HEK293T (cell line): ENCODE data around the gene SH3GL3.

Source experiments
- CTCF ChIA-PET: fragments of 350-600 bp; formaldehyde crosslinking; extraction: SDS; loops from one replicate; lab custom pipeline; 2021; ENCODE audit warnings: antibody characterized with exemption, inconsistent platforms; lab: Yijun Ruan, JAX
- POLR2A ChIA-PET: fragments of 350-600 bp; formaldehyde crosslinking; extraction: SDS; loops from one replicate; lab custom pipeline; 2020; ENCODE audit warnings: antibody characterized with exemption, inconsistent platforms; lab: Yijun Ruan, JAX
- DNase-seq: peaks from one replicate; pipeline ENCODE4 v3.0.0; 2012; ENCODE audit warnings: mixed read lengths; ENCODE audit errors: extremely low spot score
- ARNT ChIP-seq: fragments of 450-650 bp; IDR thresholded peaks from 2 replicates; pipeline ENCODE4 v1.6.1; 2017; ENCODE audit warnings: mild to moderate bottlenecking
- BHLHE40 ChIP-seq: fragments of 450-650 bp; IDR thresholded peaks from 2 replicates; pipeline ENCODE4 v1.6.1; 2016; ENCODE audit warnings: mild to moderate bottlenecking, moderate library complexity, borderline replicate concordance
- CTBP1 ChIP-seq: fragments of 450-650 bp; IDR thresholded peaks from 2 replicates; pipeline ENCODE4 v1.6.1; 2016; ENCODE audit warnings: borderline replicate concordance
- ELF4 ChIP-seq: fragments of 450-650 bp; IDR thresholded peaks from 2 replicates; pipeline ENCODE4 v1.6.1; 2017; ENCODE audit warnings: antibody characterized with exemption
- FOXA1 ChIP-seq: fragments of 450-650 bp; IDR thresholded peaks from 2 replicates; pipeline ENCODE4 v1.6.1; 2016; ENCODE audit warnings: mild to moderate bottlenecking
- FOXK2 ChIP-seq: fragments of 450-650 bp; IDR thresholded peaks from 2 replicates; pipeline ENCODE4 v1.6.1; 2016; ENCODE audit warnings: mild to moderate bottlenecking
- FOXM1 ChIP-seq: fragments of 450-650 bp; IDR thresholded peaks from 2 replicates; pipeline ENCODE4 v1.6.1; 2017; ENCODE audit warnings: mild to moderate bottlenecking, borderline replicate concordance
- HDGF ChIP-seq: fragments of 450-650 bp; IDR thresholded peaks from 2 replicates; pipeline ENCODE4 v1.6.1; 2017; ENCODE audit warnings: antibody characterized with exemption, borderline replicate concordance
- L3MBTL2 ChIP-seq: fragments of 450-650 bp; conservative IDR thresholded peaks from 2 replicates; pipeline ENCODE4 v1.6.1; 2016; ENCODE audit warnings: mild to moderate bottlenecking
- LEF1 ChIP-seq: fragments of 450-650 bp; IDR thresholded peaks from 2 replicates; pipeline ENCODE4 v1.6.1; 2017; ENCODE audit warnings: mild to moderate bottlenecking, borderline replicate concordance
- NFRKB ChIP-seq: fragments of 450-650 bp; IDR thresholded peaks from 2 replicates; pipeline ENCODE4 v1.6.1; 2016; ENCODE audit warnings: mild to moderate bottlenecking, moderate library complexity
- SP1 ChIP-seq: fragments of 450-650 bp; IDR thresholded peaks from 2 replicates; pipeline ENCODE4 v1.6.1; 2017
- SUZ12 ChIP-seq: fragments of 450-650 bp; IDR thresholded peaks from 2 replicates; pipeline ENCODE4 v1.6.1; 2016; ENCODE audit warnings: mild to moderate bottlenecking
- TARDBP ChIP-seq: fragments of 450-650 bp; IDR thresholded peaks from 2 replicates; pipeline ENCODE4 v1.6.1; 2016
- ZNF384 ChIP-seq: fragments of 450-650 bp; IDR thresholded peaks from 2 replicates; pipeline ENCODE4 v1.6.1; 2016
- TF ChIP-seq, protein P1 (sequence below): fragments of 450-650 bp; IDR thresholded peaks from 2 replicates; pipeline ENCODE4 v1.6.1; 2016

SH3GL3 gene

DNA sequence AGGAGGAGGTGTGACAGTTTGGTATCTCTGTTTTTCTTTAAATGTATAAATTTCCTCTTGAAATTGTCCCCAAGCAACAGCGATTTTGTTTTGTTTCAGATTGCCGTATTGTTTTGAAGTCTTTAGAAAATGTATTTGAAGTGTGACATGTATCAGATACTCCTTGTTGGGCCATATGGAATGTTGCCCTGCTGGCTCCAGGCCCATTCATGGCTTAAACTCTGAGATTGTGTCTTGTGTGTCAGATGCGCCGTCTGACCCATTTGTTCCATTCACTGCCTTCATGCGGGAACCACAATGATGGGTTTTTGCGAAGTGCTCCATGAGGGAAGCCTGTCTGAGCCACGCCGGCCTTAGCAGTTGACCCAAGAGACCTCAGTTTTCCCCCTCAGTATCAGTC lies 131.6 kb downstream of the SH3GL3 start:
- CTCF ChIA-PET: no interaction called here
- TF ChIP-seq SUZ12 (no peak), ZNF384 (no peak), CTBP1 (no peak)
- DNase-seq: no peak
- POLR2A ChIA-PET: no interaction called here

DNA sequence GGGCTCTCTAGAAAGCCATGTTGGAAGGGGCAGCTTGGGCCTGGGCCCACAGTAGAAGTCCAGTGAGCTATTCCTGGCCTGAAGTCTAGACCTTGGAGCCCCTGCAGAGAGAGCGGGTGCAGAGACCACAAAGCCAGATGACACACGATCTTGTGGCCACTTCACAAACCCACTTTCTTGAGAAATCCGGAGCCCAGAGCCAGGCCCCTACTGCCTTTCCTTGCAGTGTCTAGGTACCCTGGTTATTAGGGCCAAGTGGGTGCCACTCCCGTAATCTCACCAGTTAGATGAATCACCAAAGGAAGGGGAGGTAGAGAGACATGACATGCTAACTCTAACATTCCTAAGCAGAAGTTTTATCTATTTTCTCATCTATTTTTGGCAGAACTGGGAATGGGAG lies 134.2 kb downstream of the SH3GL3 start:
- DNase-seq: no peak
- POLR2A ChIA-PET: no interaction called here
- CTCF ChIA-PET: no interaction called here
- no peak for TF ChIP-seq ARNT

DNA sequence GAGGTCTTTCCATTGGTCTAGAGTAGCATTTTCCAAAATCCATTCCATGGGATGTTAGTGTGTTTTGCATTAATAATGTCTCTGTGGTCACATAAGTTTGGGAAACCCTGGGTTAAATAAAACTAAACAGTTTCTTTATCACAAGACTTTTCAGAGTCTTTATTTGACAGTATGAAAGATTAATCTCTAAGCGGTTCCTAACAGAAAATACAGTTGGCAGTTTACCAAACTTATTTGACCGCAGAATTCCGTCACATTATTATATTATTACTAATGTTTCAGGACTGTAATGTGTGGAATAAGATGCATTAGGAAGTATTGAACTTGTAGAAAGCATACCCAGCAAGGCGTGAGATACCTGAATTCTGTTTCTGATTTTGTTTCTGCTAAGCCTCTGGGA lies 135.2 kb downstream of the SH3GL3 start:
- ChIA-PET POLR2A (no interaction called here), CTCF (no interaction called here)
- no peak for DNase-seq
- no peak for TF ChIP-seq FOXK2
- no peak for TF ChIP-seq L3MBTL2
- TF ChIP-seq ELF4: no peak
- no peak for TF ChIP-seq BHLHE40
- TF ChIP-seq ARNT: no peak
- TF ChIP-seq SP1: no peak
- no peak for TF ChIP-seq HDGF
- TF ChIP-seq TARDBP: no peak
- no peak for TF ChIP-seq SUZ12
- TF ChIP-seq FOXM1: no peak
- TF ChIP-seq LEF1: no peak
- TF ChIP-seq NFRKB: no peak
- no peak for TF ChIP-seq ZNF384
- TF ChIP-seq CTBP1: no peak
- no peak for TF ChIP-seq FOXA1

DNA sequence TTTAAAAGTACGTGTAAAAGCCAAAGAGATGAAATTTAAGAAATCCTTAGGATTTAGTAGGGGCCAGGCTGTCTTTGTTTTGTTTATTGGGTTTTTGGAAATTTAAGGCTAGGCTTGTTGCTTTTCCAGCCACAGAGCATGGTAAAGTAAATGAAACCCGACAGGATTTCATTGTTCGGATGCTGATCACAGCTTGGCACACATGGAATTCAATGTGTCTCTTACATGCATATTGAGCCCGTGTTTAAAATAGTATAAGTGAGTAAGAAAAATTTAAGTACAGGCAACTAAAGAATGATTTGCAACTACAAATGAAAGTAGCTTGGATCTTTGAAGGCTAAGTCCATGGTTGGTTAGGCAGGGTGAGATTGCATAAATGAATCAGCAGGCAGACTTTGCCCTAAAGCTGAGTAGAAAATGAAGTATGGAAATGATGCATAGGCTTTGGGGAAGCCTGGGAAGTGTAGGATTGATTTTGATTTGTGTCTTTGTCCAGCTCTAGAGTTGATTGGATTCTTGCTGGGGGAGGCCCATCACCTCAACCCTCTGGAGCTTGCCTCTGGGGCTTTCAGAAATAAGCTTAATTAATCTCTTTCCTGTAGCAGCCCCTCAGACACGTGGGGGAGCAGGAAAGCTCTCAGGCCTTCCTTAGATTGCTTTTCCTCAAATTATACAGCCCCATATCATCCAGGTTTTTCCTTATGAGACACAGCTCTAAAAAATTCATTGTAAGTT lies 138.6 kb downstream of the SH3GL3 start:
- no peak for DNase-seq
- POLR2A ChIA-PET: no interaction called here
- CTCF ChIA-PET: interaction anchor here (1.1 to 1.3 kb wide), 6 partner anchors 13 to 252 kb away, joined by 3 to 8 read pairs (median 3); no protein-coding TSS in a partner anchor
- TF ChIP-seq FOXK2 (no peak), ELF4 (no peak), LEF1 (no peak), FOXM1 (no peak), NFRKB (no peak), SP1 (no peak), CTBP1 (no peak), FOXA1 (no peak), BHLHE40 (no peak), ZNF384 (no peak), ARNT (no peak), SUZ12 (no peak), TARDBP (no peak), L3MBTL2 (no peak)
- TF ChIP-seq, protein P1, sequence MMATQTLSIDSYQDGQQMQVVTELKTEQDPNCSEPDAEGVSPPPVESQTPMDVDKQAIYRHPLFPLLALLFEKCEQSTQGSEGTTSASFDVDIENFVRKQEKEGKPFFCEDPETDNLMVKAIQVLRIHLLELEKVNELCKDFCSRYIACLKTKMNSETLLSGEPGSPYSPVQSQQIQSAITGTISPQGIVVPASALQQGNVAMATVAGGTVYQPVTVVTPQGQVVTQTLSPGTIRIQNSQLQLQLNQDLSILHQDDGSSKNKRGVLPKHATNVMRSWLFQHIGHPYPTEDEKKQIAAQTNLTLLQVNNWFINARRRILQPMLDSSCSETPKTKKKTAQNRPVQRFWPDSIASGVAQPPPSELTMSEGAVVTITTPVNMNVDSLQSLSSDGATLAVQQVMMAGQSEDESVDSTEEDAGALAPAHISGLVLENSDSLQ: no peak

DNA sequence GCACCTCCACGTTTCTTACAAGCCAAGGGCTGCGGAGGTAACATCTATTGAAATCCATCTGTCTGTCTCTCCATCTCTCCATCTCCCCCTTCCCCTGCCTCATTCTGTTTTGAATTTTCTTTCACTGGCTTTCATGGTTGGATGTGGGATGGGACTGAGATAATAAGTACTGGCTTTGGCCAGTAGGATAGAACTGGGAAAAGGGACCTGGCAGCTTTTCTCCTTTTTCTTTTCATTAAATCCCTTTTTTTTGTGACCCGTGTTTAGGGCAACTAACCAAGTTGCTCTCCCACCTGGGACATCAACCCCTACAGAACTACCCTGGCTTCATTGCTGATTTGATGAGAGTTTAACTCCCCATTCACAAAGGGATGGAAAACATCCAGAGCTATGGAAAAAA lies 139.9 kb downstream of the SH3GL3 start:
- TF ChIP-seq FOXK2 (no peak), SUZ12 (no peak), BHLHE40 (no peak), ZNF384 (no peak), NFRKB (no peak)
- CTCF ChIA-PET: interaction anchor here (1.2 to 1.3 kb wide), 3 partner anchors 15 to 251 kb away, joined by 3 to 8 read pairs (median 3); no protein-coding TSS in a partner anchor
- no peak for DNase-seq
- POLR2A ChIA-PET: no interaction called here

DNA sequence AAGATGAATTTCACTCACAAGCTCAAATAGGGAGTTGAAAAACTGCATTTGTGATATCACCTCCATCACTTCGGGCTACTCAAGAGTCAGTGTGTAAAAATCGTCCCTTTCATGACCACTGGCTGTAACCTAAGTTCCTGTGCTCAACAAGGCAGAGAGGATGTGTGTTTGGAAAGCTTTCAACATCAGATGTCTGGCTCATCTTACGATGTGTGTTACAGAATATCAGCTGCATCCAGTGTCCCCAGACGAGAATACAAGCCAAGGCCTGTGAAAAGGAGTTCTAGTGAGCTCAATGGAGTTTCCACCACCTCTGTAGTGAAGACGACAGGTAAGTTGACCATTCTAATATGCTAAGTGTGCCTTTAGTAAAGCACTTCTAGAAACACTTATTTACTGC lies 141.3 kb downstream of the SH3GL3 start:
- DNase-seq: no peak
- TF ChIP-seq ZNF384: no peak
- TF ChIP-seq FOXK2: no peak
- no peak for TF ChIP-seq BHLHE40
- TF ChIP-seq ELF4: no peak
- no peak for TF ChIP-seq L3MBTL2
- no peak for TF ChIP-seq FOXA1
- no peak for TF ChIP-seq LEF1
- TF ChIP-seq SUZ12: no peak
- no peak for TF ChIP-seq NFRKB
- no peak for TF ChIP-seq CTBP1
- TF ChIP-seq TARDBP: no peak
- no peak for TF ChIP-seq ARNT
- TF ChIP-seq HDGF: no peak
- TF ChIP-seq FOXM1: no peak
- TF ChIP-seq SP1: no peak
- TF ChIP-seq, protein P1: no peak
- ChIA-PET POLR2A (interaction anchor here (0.9 kb wide), 1 partner anchor 16 kb away, joined by 3 read pairs; no protein-coding TSS in a partner anchor), CTCF (no interaction called here)
